Skin of body (tissue), 2 donors: ENCODE measurements around the gene CPSF4L. TPM values are rescaled to one million over a fixed set of nuclear protein-coding genes. Genes with fewer than 3 reads are reported as not detected.

Experiments
- DNase-seq: peaks from one replicate; lab custom pipeline; 2025; lab: John Stamatoyannopoulos, UW
- total RNA-seq: library from RNA; depleted of rRNA; stranded (reverse); fragments of >200 nt; gene quantifications from one replicate; pipeline ENCODE4 v1.2.3, GENCODE V29; 2014

CPSF4L gene
- total RNA-seq, 1 donor from 2014 or later: not detected

DNA sequence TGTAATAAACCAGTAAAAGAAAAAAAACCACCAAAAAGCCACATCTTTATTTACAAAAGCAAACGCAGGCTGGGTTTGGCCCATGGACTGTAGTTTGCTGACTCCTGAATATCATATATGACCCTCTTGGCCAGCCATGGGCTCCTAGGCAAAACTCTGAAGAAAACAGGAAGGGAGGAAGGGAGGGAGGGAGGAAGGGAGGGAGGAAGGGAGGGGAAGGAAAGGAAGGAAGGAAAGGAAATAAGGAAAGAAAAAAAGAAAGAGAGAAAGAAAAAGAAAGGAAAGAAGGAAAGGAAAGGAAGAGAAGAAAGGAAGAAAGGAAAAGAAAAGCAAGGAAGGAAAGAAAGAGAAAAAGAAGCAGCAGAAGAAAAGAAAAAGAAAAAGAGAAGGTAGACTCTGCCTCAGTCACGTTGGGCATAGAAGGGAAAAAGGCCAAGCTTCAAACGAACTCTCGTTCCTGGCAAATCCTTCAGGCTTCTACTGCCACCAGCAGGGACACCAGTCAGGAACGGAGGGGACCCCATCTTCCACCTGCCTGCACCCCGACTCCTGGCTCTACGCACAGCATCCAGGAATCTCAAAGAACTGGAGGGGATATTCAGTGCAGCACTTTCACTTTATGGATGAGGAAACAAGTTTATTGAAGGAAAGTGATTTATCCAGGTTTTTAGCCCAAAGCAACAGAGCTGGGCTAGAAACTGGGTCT, 28.0 kb upstream of the CPSF4L start:
- no peak for DNase-seq

DNA sequence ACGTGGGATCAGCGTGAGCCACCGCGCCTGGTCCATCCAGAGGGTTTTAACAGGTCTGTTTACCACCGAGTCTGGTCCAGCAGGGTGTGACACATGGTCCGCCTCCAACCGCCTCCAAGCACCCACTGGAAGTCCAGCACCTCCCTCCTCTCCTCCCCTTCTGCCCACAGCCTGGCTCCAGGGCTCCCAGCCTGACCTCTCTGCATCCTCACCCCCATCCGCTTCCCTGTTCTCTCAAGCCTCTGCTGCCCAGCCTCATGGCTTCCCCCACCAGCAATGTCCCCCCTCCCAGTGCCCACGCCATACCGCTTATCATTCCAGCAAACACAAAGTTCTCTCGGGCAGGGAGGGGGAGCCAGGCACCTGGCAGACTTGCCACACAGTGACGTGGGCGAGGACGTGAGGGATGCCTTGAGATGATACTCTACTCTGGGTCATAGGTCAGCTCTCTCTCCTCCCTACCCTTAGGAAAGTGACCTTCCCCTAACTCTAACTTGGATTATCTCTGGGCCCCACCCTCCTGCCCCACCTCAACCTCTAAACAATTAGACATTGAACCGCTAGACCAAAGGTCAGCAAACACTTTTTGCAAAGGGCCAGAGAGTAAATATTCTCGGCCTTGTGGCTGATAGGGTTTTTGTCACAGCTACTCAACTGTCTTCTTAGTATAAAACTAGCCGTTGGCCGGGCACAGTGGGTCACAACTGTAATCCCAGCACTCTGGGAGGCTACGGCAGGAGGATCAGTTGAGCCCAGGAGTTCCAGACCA, 27.0 kb upstream of the CPSF4L start:
- DNase-seq: no peak

DNA sequence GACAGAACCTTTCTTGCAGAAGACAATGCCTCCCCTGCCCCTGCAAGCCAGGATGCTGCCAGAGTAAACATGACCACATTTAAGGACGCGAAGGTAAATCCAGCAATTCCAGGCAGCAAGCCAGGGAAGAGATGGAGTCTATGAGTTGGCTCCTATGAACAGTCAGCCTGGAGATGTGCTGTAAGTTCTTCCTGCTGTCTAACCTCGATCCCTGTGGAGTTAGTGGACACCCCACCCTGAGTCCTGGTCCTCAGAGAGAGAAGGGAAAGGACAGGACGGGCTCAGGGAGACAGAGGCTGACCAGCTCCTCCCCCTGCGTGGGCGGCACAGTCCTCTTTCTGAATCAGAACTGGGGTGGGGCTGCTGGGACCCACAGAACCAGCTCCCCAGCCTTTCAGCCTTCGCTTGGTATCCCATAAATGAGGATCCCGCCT, 25.2 kb upstream of the CPSF4L start:
- no peak for DNase-seq

DNA sequence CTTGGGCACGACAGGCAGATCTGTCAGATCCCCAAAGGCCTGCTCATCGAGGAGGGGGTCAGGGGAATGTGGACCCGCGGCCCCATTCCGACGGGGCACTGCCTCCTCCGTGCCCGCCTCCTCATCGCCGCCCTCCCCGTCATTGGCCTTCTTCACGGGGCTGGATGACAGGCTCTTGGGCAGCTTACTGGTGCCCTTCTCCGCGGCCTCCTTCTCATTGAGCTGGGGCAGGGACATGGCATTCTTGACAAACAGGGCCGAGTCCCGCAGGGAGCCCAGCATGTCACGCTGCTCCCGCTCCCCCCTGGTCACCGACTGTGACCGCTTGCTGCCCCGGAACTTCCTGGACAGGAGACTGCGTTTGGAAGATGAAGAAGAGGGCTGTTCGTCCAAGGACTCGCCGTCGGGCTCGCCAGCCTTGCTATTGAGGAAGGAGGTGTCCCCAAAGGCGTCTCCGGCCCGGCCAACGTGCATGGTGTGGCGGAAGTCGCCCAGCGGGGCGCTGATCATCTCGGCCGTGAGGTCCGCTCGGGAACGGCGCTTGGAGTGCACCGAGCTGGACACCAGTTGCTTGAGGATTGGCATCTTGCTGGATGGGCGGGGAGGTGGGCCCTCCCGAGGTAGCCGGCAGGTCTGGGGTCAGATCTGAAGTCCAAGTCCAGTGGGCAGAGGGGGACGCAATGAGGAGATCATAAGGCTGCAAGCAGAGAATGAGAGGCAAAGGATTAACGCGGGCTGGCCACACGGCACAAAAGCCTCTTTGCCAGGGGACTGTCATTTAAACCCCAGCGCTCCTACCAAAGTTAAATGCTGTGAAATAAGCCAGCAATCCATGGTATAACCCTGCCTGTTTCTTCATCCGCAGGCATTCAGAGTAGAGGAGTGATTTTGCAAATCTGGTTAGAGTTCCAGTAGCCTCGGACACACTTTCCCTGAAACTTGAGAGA, 24.5 kb upstream of the CPSF4L start:
- no peak for DNase-seq

DNA sequence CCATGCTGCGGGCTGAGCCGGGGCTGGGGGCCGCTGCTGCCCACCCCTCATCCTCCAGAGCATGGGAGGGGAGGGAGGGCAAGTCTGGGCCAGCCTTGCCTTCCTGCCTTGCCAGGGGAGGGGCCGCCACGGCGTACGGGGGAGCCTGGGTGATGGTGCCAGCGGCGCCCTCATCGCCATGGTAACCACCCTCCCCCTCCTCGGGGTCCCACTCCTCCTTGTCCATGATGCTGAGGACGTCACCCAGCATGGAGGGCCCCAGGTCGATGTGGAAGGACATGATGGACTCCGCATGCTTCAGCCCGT, 23.9 kb upstream of the CPSF4L start:
- no peak for DNase-seq

DNA sequence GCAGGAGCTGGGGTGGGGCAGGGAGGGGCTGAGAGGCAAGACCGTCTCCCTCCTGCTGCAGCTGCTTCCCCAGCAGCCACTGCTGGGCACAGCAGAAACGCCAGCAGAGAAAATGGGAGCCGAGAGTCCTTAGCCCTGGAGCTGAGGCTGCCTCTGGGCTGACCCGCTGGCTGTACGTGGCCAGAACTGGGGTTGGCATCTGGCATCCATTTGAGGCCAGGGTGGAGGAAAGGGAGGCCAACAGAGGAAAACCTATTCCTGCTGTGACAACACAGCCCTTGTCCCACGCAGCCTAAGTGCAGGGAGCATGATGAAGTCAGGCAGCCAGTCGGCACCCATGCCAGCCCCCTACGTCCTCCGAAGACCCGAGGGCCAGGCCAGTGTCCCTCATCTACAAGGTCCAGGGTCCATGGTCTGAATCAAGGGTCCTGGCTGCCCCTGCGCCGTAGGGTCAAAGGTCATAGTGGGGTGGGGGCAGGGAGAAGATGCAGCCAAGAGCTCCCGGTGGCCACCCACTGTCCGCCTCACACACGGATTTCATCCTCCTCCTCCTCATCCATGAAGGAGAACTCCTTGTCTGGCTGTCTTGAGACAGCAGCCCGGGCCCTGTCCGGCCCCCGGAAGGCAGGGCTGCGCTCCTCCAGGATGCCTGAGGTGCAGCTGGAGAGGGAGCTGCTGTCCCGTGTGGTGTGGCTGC, 23.4 kb upstream of the CPSF4L start:
- no peak for DNase-seq

DNA sequence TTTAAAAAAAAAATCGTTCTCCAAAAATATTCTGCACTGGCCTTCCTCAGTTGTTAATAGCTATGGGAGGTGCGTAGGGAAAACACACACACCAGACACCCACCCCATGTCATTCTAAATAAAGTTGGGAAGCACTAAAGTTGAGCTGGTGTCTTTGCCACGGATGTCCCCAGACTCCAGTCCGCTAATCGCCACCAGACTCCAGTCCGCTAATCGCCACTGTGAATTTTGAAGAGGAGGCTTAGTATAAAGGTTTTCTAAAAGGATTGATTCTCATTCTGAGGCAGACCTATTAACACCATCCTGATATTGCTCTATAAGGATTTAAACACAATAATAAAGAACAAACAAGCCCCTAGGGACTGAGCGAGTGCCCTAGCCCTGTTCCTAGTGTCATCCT, 22.7 kb upstream of the CPSF4L start:
- DNase-seq: no peak

DNA sequence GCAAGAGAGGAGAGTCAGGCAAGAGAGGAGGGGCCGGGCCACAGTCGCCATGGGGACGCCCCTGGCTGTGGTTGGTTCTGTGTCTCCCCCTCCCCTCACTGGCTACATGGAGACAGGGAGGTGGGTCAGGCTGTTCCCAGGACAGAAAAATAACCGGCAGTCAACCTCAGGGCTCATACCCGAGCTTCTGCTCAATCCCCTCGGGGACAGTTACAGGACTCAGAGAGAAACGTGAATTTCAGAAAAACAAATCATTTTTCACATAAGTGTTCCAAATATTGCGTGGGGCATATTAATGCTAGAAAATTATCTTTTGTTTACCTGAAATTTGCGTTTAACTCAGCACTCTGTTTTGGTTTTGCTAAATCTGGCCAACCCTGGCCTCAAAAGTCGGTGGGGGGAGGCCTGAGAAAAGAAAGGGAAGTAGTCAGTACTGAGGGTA, 22.2 kb upstream of the CPSF4L start:
- no peak for DNase-seq

DNA sequence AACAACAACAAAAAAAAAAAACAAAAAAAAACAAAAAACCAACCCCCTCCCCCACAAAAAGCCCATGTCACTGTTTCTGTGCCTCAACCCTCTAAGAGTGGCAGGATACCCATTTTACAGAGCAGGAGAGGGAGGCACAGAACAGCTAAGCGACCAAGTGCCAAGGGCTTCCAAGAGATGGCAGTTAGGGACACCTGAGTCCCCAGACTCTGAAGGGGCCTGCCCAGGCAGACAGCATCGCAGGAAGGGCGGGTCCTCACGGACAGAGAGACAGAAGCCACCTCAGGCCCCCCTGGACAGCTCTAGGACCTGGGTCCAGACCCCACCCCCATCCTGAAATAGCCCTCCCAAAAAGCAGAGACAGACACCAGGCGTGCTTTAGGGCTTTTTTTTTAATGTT, 21.6 kb upstream of the CPSF4L start:
- no peak for DNase-seq

DNA sequence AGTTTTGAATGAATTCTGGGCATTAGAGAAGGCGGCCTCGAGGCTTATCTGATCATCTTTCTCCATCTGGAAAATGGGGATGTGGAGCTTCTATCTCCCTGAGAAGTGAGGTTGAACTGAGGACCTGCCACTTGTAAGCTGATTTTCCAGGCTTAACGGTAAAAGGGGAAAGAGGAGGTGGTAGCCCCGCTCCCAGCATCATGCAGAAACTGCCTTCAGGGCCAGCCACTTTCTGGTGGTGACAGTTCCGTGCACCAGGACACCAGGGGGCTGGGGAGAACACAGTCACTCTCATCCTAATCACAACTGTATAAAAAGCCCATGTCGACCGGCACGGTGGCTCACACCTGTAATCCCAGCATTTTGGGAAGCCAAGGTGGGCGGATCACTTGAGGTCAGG, 20.9 kb upstream of the CPSF4L start:
- no peak for DNase-seq

DNA sequence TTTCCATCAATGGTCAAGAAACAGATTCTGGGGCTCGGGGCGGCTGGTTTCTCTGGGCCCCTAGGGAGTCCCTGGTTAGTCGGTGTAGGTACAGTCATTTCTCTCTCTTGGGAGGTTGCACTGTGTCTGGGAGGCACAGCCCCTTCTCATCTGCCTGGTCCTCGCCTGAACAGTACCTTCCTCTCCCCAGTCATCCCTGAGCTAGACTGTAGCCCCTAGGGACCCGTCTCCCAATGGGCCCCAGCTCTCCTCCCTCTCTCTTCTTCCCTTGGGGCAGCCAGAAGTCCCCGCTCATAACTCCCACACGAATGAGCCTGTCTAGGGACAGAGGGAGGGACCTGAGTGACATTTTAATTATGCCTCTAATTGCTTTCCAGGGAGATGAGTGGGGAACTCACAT, 20.2 kb upstream of the CPSF4L start:
- DNase-seq: no peak

DNA sequence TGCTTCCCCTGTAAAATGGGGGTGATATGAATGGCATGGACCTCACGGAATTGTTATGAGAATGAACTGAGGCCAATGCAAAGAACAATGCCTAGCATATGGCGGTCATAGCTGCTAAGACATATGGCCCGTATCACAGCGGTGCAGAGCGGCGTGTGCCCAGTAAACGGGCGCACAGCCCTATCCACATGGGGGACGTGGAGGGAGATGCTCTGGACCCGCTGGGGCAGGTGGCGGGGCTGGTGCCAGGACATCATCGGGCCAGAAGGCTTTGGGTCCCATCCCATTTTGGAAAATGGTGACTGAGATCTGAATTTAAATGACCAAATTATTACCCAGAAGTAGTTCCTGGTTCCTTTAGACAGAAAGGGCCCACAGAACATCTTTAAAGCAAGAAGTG, 18.5 kb upstream of the CPSF4L start:
- DNase-seq: no peak

DNA sequence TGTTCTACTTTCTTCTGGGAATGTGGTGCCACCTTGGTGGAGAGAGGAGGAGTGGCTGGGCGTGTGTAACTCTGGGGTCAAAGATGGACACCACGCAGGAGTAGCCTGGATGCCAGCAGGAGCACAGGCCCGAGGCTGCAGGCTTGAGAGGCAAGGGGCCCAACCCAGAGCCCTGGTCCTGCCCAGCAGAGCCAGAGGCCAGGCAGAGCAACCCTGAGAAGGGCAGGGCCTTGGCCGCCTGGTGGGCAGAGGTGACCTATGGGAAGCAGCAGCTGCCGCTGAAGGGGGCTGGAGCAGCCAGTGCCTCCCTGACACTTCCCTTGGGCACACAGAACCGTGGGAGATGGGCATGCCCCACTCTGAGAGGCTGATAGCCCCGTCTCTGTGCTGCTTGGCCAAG, 18.0 kb upstream of the CPSF4L start:
- no peak for DNase-seq

DNA sequence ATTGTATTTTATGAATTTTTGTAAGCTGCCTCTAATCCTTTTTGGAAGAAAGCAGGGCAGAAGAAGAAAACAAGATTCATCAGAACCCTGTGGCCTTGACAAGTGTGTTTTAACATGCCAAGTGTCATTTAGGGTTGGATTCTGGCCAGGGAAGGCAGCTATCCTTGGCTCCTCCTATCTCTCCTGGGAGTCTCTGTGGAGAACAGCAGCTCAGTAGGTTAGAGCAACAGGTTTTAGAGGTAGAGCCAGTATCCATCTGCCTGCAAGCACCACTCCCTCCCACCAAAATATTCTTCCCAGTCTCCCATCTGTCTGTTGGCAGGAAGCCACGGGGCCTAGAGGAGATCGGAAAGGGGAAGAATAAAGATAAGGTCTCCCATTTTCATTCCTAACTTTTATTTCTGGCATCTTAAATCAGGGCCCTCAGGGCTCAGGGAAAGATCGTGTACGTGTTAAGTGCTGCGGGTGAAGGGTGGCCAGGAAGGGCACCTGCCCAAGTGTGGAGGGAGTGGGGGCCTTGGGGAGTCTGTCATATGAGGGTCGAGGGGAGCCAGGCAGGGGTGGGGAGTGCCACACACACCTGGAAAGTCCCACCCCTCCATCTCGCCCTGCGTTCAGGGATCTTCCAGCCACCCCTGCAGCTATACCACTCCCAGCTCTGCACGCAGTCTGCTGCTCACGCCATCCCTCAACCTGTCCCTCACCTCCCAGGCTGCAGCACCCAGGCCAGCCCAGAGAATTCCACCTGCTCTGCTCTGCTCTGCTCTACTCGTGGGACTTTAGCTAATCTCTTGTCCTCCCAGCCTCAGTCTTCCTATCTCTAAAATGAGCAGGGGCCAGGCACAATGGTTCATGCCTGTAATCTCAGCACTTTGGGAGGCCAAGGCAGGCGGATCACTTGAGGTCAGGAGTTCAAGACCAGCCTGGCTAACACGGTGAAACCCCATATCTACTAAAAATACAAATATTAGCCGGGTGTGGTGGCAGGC, 17.1 kb upstream of the CPSF4L start:
- DNase-seq: peak; percentile 49

DNA sequence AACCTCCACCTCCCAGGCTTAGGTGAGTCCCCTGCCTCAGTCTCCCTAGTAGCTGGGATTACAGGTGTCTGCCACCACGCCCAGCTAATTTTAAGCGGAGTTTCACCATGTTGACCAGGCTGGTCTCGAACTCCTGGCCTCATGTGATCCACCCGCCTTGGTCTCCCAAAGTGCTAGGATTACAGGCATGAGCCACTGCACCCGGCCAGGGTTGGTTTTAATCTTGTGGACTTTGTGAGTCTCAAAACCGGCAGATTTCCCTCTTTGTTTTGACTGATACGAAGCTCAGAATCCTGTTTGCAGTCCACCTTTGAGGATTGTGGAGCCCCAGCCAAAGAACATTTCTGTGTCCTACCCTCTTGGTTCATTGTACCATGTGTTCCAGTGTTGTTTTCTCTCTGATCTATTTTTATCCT, 16.4 kb upstream of the CPSF4L start:
- DNase-seq: no peak

DNA sequence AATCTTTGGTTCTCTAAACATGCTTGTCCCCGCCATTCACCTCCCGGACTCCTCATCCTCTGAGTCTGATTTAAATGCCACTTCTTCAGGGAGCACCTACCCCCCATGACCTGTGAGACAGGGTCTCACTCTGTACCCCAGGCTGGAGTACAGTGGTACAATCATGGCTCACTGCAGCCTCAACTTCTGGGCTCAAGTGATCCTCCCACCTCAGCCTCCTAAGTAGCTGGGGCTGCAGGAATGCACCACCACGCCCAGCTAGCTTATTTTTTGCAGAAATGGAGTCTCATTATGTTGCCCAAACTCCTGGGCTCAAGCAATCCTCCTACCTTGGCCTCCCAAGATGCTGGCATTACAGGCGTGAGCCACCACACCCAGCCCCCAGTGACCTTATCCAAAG, 12.8 kb upstream of the CPSF4L start:
- DNase-seq: no peak

DNA sequence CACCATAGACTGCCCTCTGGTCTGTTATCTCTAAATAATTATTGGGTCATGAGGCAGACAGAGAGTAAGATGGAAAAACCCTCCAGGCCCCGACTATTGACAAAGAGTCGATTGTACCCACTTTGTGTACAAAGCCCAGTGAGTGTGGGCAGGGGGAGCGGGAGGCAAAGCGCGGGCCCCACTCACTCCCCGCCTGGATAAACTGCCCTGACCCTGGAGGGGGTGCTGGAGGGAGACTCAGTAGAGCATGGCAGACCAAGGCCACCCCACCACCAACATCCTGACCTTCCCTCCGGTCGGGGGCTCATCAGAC, 11.2 kb upstream of the CPSF4L start:
- DNase-seq: no peak

DNA sequence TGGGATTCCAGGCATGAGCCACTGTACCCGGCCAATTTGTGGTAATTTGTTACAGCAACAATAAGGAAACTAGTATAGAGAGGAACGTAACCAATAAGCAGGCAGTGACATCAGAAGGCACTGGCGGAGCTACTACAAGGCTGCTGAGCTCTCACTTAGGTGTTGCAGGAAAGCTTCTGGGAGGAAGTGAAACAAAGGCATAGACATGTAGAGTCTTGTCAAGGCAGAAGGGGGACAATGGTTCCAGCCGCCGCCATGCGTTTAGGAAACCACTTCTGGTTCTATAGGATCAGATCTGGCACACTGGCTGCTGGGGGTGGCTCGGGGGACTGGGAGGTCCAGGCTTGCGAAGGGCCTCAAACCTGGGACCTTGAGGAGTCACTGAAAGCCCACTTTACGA, 9.4 kb upstream of the CPSF4L start:
- no peak for DNase-seq

DNA sequence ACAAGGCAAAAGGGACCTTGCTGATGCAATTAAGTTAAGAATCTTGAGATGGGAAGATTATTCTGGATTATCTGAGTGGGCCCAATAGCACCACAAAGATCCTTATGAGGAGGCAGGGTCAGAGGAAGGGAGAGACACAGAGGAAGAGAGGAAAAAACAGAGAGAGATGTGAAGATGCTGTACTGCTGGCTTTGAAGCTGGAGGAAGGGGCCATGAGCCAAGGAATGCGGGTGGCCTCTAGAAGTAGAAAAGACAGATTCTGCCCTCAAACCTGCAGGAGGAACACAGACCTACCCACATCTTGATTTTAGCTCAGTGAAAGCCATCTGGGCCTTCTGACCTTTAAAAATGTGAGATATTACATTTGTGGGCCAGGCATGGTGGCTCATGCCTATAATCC, 8.1 kb upstream of the CPSF4L start:
- no peak for DNase-seq

DNA sequence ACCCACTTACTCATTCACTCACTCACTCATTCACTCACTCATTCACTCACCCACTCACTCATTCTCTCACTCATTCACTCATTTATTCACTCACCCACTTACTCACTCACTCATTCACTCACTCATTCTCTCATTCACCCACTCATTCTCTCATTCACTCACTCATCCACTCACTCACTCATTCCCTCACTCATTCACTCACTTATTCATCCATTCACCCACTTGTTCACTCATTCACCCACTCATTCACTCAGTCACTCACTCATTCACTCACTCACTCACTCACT, 7.6 kb upstream of the CPSF4L start:
- no peak for DNase-seq
